SK-N-SH (cell line): ENCODE measurements around the gene MPZL1.

ENCODE experiments used
- GABPA ChIP-seq: IDR thresholded peaks from 2 replicates; pipeline ENCODE4 v1.4.0; 2012; ENCODE audit warnings: low read depth, mild to moderate bottlenecking
- SIN3A ChIP-seq: IDR thresholded peaks from 2 replicates; pipeline ENCODE4 v1.6.1; 2012; ENCODE audit warnings: low read depth, mild to moderate bottlenecking, low read length, moderate library complexity, borderline replicate concordance

DNA sequence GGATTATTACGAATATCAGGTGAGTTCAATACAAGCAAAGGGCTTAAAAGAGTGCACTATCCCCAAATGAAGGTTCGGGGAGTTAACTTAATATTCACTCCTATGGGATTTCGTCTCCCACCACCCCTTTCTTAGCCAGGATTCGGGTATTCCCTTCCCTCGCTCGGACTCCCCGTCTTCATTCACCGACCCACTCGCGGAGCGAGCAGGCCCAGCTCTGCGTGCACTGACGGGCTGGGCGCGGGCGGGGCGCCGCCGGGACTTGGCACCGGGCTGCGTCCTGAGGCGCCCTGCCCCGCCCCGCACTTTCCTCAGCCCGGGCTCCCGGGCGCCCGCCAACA is 7.7 kb upstream of the MPZL1 start:
- TF ChIP-seq SIN3A = no peak
- no peak for TF ChIP-seq GABPA
